ENCODE measurements around the gene PGS1. TPM values are rescaled to one million over a fixed set of nuclear protein-coding genes. Genes with fewer than 3 reads are reported as not detected.

Gene PGS1
- total RNA-seq, 1 donor from 2014 or later = 40.6 TPM

- H3K4me3 ChIP-seq (ENCODE audit: low read depth, low read length) = no peak overlapping the region
- no peak for DNase-seq (ENCODE audit: low read depth)
- no peak for TF ChIP-seq CTCF (conservative IDR thresholded peaks at IDR 0.05; ENCODE audit: low read depth, low read length)
Measured at GRCh38 chr17:78433013-78433727, 54.7 kb downstream of the PGS1 start.

DNA sequence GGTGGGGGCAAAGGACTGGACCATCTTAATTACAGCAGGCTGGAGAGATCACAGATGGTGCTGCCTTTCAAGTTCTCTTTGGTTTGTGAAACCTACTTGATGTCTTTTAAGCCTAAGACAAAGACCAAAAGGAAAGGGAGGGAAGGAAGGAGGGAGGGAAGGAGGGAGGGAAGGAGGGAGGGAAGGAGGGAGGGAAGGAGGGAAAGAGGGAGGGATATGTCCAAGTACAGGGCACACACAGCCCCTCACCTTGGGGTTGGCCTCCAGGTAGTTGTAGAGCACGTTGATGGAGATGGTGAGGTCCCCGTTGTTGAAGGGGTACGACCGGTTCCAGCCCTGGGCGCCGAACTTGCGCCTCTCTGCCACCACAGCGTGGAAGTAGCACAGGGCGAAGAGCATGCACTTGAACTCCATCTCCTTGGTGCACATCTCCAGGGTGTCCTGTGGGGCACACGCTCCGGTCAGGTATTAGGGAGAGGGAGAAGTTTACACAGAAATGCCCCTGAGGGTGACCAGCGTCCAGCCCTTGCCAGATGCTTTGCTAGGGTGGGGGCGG lies 55.4 kb downstream of the PGS1 start:
- no peak for TF ChIP-seq CTCF (conservative IDR thresholded peaks at IDR 0.05; ENCODE audit: low read depth, low read length)
- H3K4me3 ChIP-seq (ENCODE audit: low read depth, low read length) = no peak overlapping the region
- DNase-seq (ENCODE audit: low read depth) = no peak

DNA sequence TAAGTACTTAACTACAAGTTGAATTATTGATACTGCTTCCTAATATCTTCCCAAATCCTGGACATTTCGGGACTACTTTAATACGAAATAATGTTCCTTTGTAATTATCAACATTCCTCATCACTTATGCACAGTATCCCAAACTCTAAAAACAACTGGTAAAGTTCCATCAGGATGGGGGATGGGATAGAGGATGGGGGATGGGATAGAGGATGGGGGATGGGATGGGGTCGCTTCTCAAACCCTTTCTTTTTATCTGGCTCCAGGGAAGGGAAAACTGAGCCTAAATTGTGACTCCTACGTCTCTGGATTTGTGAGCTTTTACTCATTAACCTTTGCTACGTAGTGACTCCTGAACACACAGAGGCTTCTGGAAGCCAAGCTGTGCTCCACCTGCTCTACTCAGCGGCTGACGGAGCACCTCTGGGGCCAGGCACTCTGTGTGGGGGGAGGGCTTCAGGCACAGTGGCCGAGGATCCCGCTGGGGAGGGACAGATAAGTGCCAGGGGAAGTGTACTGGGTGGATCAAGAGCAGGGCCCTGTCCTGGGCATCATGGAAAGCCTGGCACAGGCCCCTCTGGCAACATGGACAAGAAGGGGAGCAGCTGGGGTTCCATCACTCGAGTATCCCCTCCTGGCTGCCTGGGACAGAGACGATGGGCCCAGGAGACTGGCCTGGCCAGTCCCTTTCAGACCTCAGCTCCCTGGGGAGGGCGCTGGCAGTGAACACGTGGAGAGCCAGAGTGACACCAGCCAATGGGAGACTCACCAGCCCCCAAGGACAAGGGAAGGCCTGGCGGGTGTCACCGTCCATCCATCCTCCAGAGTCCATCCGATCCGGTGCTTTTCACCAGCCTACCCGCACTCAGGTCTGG lies 56.2 kb downstream of the PGS1 start:
- no peak for DNase-seq (ENCODE audit: low read depth)
- H3K4me3 ChIP-seq (ENCODE audit: low read depth, low read length) = no peak overlapping the region
- TF ChIP-seq CTCF (conservative IDR thresholded peaks at IDR 0.05; ENCODE audit: low read depth, low read length) = no peak

- no peak for TF ChIP-seq CTCF (conservative IDR thresholded peaks at IDR 0.05; ENCODE audit: low read depth, low read length)
- DNase-seq (ENCODE audit: low read depth) = no peak
- H3K4me3 ChIP-seq (ENCODE audit: low read depth, low read length) = no peak overlapping the region
Measured at GRCh38 chr17:78435330-78436005, 57.0 kb downstream of the PGS1 start.

- no peak for TF ChIP-seq CTCF (conservative IDR thresholded peaks at IDR 0.05; ENCODE audit: low read depth, low read length)
- no peak overlapping the region for H3K4me3 ChIP-seq (ENCODE audit: low read depth, low read length)
- no peak for DNase-seq (ENCODE audit: low read depth)
Measured at GRCh38 chr17:78437508-78438169, 59.2 kb downstream of the PGS1 start.

DNA sequence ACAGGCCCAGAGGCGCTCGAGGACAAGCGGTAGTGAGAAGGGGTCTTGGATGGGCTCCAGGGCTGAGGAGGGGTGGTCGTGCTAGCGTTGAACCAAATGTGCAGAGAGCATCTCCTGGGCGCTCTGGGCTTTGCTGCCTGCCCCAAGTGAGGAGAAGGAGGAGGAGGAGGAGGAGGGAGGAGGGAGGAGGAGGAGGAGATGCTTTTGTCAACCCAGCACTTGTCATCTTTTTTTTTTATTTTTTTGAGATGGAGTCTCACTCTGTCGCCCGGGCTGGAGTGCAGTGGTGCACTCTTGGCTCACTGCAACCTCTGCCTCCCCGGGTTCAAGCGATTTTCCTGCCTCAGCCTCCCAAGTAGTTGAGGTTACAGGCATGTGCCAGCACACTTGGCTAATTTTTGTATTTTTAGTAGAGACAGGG lies 59.8 kb downstream of the PGS1 start:
- no peak overlapping the region for H3K4me3 ChIP-seq (ENCODE audit: low read depth, low read length)
- no peak for DNase-seq (ENCODE audit: low read depth)
- no peak for TF ChIP-seq CTCF (conservative IDR thresholded peaks at IDR 0.05; ENCODE audit: low read depth, low read length)

Measured in epithelial cell of proximal tubule (primary cell).